Naive B cell (primary cell): ENCODE data around the gene BDH1. TPM values are rescaled to one million over a fixed set of nuclear protein-coding genes. Genes with fewer than 3 reads are reported as not detected.

ENCODE experiments used
- ATAC-seq, 2 donors: fragments of 150-1000 bp; cut with Tn5 transposase; 2 replicates each; pipeline ENCODE4 v1.10.0; 2021; ENCODE audit warnings: low read depth in 2 of 2, mild to moderate bottlenecking in 2 of 2, moderate library complexity in 2 of 2
- DNase-seq: peaks from one replicate; pipeline ENCODE4 v3.0.0; 2022
- H3K27ac Mint-ChIP-seq, 6 donors: one replicate each; pipeline ENCODE4 v1.8.0; 2020 to 2022; ENCODE audit warnings: mild to moderate bottlenecking in 6 of 6, mixed read lengths in 6 of 6, moderate library complexity in 5 of 6, inconsistent platforms in 2 of 6
- H3K27me3 Mint-ChIP-seq, 3 donors: one replicate each; pipeline ENCODE4 v1.8.0; 2021 to 2022; ENCODE audit warnings: mixed read lengths in 3 of 3, mild to moderate bottlenecking in 1 of 3
- H3K36me3 Mint-ChIP-seq, 2 donors: one replicate each; pipeline ENCODE4 v1.8.0; 2020 to 2022; ENCODE audit warnings: mixed read lengths in 2 of 2, inconsistent platforms in 1 of 2, mild to moderate bottlenecking in 1 of 2
- H3K4me1 Mint-ChIP-seq, 3 donors: one replicate each; pipeline ENCODE4 v1.8.0; 2020 to 2022; ENCODE audit warnings: mixed read lengths in 3 of 3, inconsistent platforms in 1 of 3, mild to moderate bottlenecking in 1 of 3, moderate library complexity in 1 of 3
- H3K4me3 Mint-ChIP-seq, 8 donors: one replicate each; pipeline ENCODE4 v1.8.0; 2020 to 2022; ENCODE audit warnings: mild to moderate bottlenecking in 8 of 8, mixed read lengths in 8 of 8, moderate library complexity in 8 of 8, inconsistent platforms in 2 of 8
- H3K9me3 Mint-ChIP-seq, 7 donors: one replicate each; pipeline ENCODE4 v1.8.0; 2020 to 2022; ENCODE audit warnings: mixed read lengths in 7 of 7, mild to moderate bottlenecking in 5 of 7, inconsistent platforms in 2 of 7, moderate library complexity in 1 of 7
- polyA plus RNA-seq, 6 donors: library from polyadenylated mRNA; unstranded; fragments of 300-500 nt; fragmentation: Illumina TruSeq; gene quantifications; one replicate each; pipeline ENCODE4 v1.2.3, GENCODE V29; 2021; ENCODE audit warnings: low read depth in 6 of 6

BDH1 gene
- polyA plus RNA-seq, 6 donors from 2014 or later, result 13.9 to 25.1 (median 20.3) TPM

DNA sequence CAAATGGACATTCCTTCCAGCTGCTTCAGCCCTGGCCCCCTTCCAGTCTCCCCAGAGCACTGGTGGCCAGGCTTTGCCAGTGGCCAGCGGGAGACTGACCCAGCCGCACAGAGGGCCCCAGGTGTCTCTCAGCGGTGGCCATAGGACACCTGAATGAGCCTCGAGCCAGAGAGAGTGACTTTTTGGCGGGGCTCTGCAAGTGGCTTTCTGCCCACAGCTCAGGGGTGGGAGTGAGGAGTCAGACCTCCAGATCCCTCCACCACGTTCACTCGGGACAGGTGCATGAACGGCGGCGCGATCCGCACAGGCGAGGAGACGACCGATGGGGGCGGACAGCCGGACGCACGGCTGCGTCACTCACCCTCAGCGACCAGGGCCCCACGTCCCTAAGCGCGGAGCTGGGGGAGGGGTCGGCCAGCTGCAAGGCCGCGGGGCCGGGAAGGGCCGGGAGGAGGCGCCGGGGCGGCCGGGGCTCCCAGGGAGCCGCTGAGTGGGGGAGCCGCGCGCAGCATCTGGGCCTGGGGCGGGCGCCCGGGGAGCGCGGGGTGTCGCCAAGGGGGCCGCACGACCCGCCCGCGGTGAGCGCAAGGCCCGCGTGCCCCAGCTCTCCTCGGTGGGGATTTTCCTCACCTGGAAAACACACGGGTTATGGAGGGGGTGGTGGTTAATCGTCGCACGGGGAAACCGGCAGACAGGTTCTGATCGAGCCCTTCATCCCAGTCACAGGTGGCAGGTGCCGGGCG is 57.1 kb downstream of the BDH1 start:
- no peaks in the 10 kb centered on the region for H3K36me3 Mint-ChIP-seq
- peak overlapping the region in 1 of 6 donors; percentile 72 for H3K27ac Mint-ChIP-seq
- ATAC-seq, result no peak
- peaks cover 0 to 10% (median 3%) of the 10 kb centered on the region in 3 donors for H3K4me1 Mint-ChIP-seq
- H3K4me3 Mint-ChIP-seq, result no peak overlapping the region
- no peak for DNase-seq
- peaks cover 0 to 10% (median 0%) of the 10 kb centered on the region in 3 donors for H3K27me3 Mint-ChIP-seq
- peaks cover 0 to 4% (median 0%) of the 10 kb centered on the region in 7 donors for H3K9me3 Mint-ChIP-seq

DNA sequence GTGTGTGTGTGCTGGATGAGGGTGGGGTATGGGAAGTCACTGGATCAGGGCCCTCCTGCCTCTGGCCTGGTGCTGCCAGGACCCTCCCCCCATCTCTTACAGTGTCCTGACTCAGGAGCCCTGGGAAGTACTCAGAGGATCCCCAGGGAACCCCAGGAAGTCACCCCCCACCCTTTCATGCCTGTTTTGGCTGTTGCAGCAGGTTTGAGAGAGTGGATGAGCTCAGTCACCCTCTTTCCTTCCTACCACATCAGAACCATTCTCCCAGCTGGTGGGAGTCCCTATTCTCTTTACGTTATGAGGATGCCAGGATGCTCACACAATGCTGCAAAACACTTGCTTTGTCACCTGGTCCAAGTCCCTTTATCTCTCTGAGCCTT is 59.0 kb downstream of the BDH1 start:
- DNase-seq, result no peak
- no peak for ATAC-seq
- no peak overlapping the region for H3K27ac Mint-ChIP-seq
- H3K9me3 Mint-ChIP-seq, result peaks cover 0 to 4% (median 0%) of the 10 kb centered on the region in 7 donors
- H3K27me3 Mint-ChIP-seq, result peaks cover 9 to 15% (median 10%) of the 10 kb centered on the region in 3 donors
- H3K4me1 Mint-ChIP-seq, result peaks cover 0 to 10% (median 0%) of the 10 kb centered on the region in 3 donors
- no peaks in the 10 kb centered on the region for H3K36me3 Mint-ChIP-seq
- no peak overlapping the region for H3K4me3 Mint-ChIP-seq

DNA sequence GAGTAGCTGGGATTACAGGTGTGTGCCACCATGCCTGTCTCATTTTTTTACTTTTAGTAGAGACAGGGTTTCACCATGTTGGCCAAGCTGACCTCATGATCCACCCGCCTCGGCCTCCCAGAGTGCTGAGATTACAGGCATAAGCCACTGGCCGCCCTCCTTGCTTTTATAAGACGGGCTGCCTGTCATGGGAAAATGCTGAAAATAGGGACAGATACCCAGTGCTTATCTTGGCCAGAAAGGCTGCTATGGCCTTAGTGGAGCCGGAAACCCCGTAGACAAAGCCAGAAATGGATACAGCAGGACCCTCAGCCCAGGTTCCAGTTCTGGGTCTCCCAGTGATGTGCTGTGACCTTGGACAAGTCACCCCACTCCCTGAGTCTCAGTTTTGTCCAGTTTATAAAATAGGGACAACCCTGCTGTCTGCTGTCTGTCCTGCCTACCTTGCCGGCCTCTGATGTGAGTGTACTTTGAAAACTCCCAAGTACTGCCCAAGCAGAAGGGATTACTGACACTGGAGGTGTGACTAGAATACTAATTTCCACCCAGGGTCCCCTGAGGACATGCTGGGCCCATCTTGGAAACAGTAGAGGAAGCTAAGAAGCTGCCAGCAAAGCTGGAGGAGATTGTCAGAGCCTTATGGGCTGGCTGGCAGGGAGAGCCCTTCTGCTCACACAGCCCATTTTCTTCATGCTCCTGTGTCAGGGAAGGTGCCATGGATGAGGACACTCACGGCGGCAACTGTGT is 59.6 kb downstream of the BDH1 start:
- peaks cover 0 to 4% (median 0%) of the 10 kb centered on the region in 7 donors for H3K9me3 Mint-ChIP-seq
- no peak overlapping the region for H3K4me3 Mint-ChIP-seq
- H3K27me3 Mint-ChIP-seq, result peaks cover 10 to 15% (median 11%) of the 10 kb centered on the region in 3 donors
- no peak for DNase-seq
- H3K36me3 Mint-ChIP-seq, result no peaks in the 10 kb centered on the region
- no peak overlapping the region for H3K27ac Mint-ChIP-seq
- ATAC-seq, result no peak
- peaks cover 0 to 10% (median 0%) of the 10 kb centered on the region in 3 donors for H3K4me1 Mint-ChIP-seq

DNA sequence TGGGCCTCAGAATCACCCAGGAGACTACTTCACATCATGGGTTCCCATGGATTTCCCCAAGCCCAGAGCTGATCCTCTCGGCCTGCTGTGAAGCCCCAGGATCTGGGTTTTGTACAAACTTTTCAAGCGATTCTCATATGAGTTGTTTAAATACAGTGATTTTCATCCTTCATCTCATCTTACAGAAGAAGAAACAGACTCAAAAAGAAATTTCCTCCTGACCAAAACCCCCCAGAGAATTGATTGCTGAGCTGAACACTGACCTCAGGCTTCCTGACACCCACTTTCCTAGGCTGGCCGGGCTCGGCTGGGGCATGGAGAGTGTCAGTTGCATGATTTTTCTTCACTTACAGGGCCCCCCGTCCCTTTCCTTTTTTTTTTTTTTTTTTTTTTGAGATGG is 60.3 kb downstream of the BDH1 start:
- Mint-ChIP-seq H3K36me3 (no peaks in the 10 kb centered on the region), H3K9me3 (peaks cover 0 to 4% (median 0%) of the 10 kb centered on the region in 7 donors), H3K4me1 (peaks cover 0 to 10% (median 0%) of the 10 kb centered on the region in 3 donors), H3K4me3 (no peak overlapping the region), H3K27ac (no peak overlapping the region), H3K27me3 (peaks cover 10 to 15% (median 11%) of the 10 kb centered on the region in 3 donors)
- DNase-seq (no peak), ATAC-seq (no peak)

DNA sequence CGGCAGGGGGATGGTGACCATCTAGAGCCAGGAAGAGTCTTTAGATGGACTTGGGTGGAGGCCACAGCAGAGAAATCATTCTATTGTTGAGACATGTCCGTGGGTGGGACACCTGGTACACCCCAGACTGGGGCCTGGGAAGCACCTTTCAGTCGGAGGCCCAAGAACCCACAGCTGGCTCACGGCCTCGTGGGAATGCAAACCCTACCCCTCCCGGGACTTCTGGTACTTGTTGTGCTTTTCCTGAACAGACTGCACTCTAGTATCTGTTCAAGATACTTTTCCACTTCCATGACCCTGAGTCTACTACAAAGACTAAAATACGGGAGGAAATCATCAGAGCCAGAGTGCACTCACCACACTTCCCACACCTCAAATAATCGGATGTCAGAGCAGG is 60.7 kb downstream of the BDH1 start:
- no peaks in the 10 kb centered on the region for H3K36me3 Mint-ChIP-seq
- peaks cover 0 to 4% (median 0%) of the 10 kb centered on the region in 7 donors for H3K9me3 Mint-ChIP-seq
- peaks cover 0 to 10% (median 0%) of the 10 kb centered on the region in 3 donors for H3K4me1 Mint-ChIP-seq
- H3K4me3 Mint-ChIP-seq, result no peak overlapping the region
- H3K27me3 Mint-ChIP-seq, result peaks cover 10 to 15% (median 11%) of the 10 kb centered on the region in 3 donors
- DNase-seq (no peak), ATAC-seq (no peak)
- peak overlapping the region in 1 of 6 donors; percentile 32 for H3K27ac Mint-ChIP-seq

DNA sequence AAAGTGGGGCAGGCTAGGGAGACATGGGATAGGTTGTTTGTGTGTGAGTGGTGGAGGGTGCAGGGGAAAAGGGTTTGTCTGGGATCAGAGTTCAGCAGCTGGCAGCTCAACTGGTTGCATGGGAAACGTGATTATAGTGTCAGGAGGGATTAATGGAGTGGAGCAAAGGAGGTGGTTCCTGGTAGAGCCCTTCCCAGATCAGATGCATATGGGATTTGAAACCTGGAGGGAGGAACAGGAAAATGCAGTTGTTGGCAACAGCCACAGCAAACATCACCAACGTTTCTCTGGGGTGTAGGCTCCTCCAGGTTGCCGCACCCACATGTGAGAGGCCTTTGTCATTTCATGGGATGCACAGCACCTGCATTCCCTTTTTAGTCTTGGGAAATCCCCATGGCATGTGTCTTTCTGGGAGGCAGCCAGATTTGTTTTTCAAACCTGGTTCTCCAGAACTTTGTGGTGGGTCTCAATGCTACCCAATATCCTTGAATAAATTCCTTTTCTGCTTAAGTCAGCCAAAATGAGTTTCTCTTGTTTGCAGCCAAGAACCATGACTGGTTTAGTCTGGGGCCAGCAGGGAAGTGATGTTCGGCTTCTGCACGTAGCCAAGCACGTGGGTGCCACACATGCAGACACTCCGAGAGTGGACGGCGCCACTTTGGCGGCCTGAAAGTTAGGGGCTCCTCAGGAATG is 61.3 kb downstream of the BDH1 start:
- Mint-ChIP-seq H3K4me3 (no peak overlapping the region), H3K9me3 (peaks cover 0 to 4% (median 0%) of the 10 kb centered on the region in 7 donors), H3K4me1 (peaks cover 0 to 10% (median 0%) of the 10 kb centered on the region in 3 donors), H3K27ac (no peak overlapping the region), H3K36me3 (no peaks in the 10 kb centered on the region), H3K27me3 (peaks cover 10 to 15% (median 11%) of the 10 kb centered on the region in 3 donors)
- ATAC-seq (no peak), DNase-seq (no peak)

DNA sequence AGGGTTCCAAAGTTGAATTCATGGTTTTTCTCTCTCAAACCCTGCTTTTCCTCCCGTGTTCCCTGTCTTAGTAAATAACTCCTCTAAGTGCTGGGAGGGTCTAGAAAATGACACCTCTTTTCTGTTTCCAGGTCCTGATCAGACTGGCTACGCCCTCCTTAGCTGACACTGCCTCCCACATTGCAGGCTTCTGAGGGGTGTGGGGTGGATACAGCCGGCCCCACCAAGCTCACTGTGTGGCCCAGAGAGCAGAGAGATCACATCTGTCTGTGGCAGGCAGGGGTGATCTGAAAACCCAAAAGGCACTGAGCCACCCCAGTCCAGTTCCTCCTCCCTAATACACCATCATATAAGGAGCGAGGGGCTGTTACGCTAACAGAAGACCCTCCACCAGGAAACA is 62.7 kb downstream of the BDH1 start:
- no peaks in the 10 kb centered on the region for H3K36me3 Mint-ChIP-seq
- no peak overlapping the region for H3K4me3 Mint-ChIP-seq
- H3K4me1 Mint-ChIP-seq, result peaks cover 0 to 10% (median 0%) of the 10 kb centered on the region in 3 donors
- peaks cover 0 to 1% (median 0%) of the 10 kb centered on the region in 7 donors for H3K9me3 Mint-ChIP-seq
- peaks cover 10 to 15% (median 11%) of the 10 kb centered on the region in 3 donors for H3K27me3 Mint-ChIP-seq
- peak overlapping the region in 1 of 6 donors; percentile 3 for H3K27ac Mint-ChIP-seq
- ATAC-seq (no peak), DNase-seq (no peak)

DNA sequence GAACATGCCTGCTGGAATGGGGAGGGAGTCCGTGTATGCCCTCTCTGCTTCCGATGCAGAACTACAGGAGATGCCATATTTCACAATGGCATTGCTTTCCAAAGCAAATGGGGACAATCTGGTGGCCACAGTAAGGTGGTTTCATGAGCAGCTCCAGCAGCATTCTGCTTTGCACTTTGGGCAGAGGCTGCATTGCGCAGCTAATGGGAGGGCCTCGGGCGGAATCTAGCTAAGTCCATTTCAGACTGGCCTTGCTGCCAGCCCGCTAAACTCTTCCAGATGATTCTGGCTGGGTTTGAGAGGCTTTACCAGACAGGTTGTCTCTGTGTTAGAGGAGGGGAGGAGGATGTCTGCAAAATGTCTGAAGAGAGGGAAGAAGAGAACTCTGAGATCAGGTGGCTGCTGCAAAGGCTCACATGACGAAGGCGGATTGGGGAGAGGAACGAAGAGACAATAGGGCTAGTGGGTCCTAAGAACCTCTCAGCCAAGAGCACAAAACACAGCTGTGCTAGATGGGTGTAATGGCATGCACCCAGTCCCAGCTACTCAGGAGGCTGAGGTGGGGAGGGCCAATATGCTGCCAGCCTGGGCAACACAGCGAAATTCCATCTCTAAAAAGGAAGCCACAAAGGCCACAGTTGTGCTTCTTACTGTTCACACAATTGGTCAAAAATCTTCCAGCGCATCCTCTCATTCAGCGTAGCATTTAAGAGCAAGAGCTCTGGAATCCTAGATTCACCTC is 63.7 kb downstream of the BDH1 start:
- DNase-seq, result no peak

DNA sequence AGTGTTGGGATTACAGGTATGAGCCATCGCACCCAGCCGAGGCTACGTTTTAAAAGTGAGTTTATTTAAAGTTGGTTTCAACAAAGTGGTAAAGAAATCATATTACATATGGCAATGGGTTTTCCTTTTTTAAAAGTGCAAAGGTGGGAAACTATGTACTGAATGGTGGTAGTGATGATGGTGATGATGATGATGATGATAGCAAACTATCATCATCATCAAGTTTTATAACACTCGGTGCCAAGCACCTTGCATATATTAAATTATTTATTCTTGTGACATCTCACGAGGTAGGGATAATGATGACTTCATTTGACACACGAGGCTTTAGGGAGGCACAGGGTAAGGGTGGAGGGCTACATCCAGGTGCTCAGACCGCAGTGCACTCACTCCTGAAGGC is 64.3 kb downstream of the BDH1 start:
- Mint-ChIP-seq H3K36me3 (no peaks in the 10 kb centered on the region), H3K4me3 (no peak overlapping the region), H3K9me3 (no peaks in the 10 kb centered on the region), H3K27me3 (peaks cover 14 to 26% (median 21%) of the 10 kb centered on the region in 3 donors), H3K4me1 (peaks cover 0 to 10% (median 0%) of the 10 kb centered on the region in 3 donors), H3K27ac (no peak overlapping the region)
- no peak for ATAC-seq
- no peak for DNase-seq

More for the DNA sequence above, 63.7 kb downstream of the BDH1 start:
- H3K27me3 Mint-ChIP-seq, result peaks cover 14 to 20% (median 16%) of the 10 kb centered on the region in 3 donors
- no peak for ATAC-seq
- H3K27ac Mint-ChIP-seq, result peak overlapping the region in 2 of 6 donors; percentile 48 to 74
- peaks cover 0 to 10% (median 0%) of the 10 kb centered on the region in 3 donors for H3K4me1 Mint-ChIP-seq
- H3K4me3 Mint-ChIP-seq, result peak overlapping the region in 1 of 8 donors; percentile 9
- H3K36me3 Mint-ChIP-seq, result no peaks in the 10 kb centered on the region
- no peaks in the 10 kb centered on the region for H3K9me3 Mint-ChIP-seq

DNA sequence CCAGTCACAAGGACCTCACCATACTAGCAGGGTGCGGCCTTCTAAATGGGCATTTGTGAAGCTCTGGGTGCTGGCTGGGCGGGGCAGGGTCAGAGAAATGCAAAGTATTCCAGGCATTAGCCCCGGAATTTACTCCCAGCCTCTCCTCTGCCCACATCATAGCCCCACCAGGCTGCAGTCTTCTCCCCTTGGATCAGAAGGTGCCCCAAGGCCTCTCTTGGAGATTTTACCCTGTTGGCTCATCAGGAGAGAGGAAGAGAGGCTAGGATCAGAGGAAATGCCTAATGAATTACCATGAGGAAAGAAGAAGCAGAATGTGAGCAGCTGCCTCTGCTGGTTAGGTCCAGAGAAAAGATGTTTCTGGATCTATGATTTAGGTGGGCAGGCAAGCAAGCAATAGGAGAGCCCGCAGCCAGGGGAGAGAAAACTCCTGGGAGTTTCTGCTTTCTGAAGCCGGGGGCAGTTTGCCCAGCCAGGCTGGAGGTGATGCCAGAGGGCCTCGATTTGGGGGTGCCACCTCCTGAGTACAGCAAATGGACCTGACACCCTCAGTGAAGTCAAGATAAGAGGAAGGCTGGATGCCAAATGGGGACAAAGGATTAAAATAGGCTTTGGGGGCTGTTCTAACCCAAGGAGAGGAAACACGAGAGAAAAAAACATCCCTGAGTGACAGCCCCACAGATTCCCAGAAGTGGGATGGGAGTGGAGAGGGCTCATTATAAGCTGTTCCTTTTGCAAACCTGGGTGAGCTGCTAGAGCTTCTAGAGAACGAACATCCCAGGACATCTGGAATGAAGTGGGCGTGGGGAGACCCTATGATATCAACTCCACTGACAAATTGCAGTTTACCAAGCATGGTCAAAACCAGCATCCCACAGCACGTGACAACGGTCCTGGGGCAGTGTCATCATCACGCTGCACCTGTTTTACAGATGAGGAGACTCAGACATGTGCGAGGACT is 65.4 kb downstream of the BDH1 start:
- Mint-ChIP-seq H3K27ac (no peak overlapping the region), H3K36me3 (no peaks in the 10 kb centered on the region), H3K27me3 (peaks cover 14 to 31% (median 21%) of the 10 kb centered on the region in 3 donors), H3K9me3 (no peaks in the 10 kb centered on the region), H3K4me3 (no peak overlapping the region), H3K4me1 (peaks cover 0 to 5% (median 0%) of the 10 kb centered on the region in 3 donors)
- ATAC-seq, result no peak
- DNase-seq, result no peak

DNA sequence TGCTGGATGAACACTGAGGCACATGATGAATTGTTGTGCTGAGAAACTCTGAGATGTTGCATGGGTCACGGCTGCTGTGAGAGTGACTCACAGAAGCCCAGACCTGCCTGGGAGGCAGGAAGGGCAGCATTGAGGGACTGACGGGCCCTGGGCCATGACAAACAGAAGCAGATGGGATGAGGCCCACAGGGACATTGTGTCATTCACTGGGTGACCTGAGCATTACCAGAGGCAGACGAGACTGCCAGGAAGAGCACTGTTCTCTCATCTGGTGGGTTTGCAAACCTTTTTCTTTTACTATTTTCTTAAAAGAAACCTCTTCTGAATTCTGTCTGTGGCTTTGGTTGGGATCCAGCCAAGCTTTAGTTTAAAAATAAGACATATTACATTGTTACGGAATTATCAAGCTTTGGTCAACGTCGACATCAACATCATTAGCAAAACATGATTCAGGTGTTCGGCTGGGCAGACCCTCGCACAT is 67.8 kb downstream of the BDH1 start:
- Mint-ChIP-seq H3K4me3 (no peak overlapping the region), H3K27ac (no peak overlapping the region), H3K4me1 (no peaks in the 10 kb centered on the region), H3K9me3 (no peaks in the 10 kb centered on the region), H3K36me3 (no peaks in the 10 kb centered on the region), H3K27me3 (peaks cover 10 to 32% (median 17%) of the 10 kb centered on the region in 3 donors)
- ATAC-seq (no peak), DNase-seq (no peak)

DNA sequence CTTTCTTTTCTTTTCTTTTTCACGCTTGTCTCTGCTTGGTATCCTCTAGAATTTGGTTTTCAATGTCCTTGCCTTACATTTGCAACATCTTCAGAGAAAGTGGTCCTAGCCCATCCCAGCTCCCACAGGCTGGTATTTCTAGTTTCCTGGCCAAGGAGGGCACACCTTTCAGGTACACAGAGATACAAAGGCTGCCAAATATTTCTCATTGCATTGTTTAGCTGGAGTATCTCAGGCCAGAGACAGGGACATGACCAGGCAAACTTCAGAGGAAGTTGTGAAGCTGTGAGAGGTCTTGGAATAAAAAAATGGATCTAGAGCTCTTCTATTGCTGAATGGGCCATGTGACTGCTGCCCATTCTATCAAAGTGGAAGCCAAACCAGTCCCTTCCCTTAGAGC is 68.9 kb downstream of the BDH1 start:
- no peak overlapping the region for H3K4me3 Mint-ChIP-seq
- H3K27me3 Mint-ChIP-seq, result peaks cover 10 to 32% (median 12%) of the 10 kb centered on the region in 3 donors
- no peaks in the 10 kb centered on the region for H3K36me3 Mint-ChIP-seq
- no peaks in the 10 kb centered on the region for H3K9me3 Mint-ChIP-seq
- peak overlapping the region in 1 of 6 donors; percentile 51 for H3K27ac Mint-ChIP-seq
- DNase-seq (no peak), ATAC-seq (no peak)
- H3K4me1 Mint-ChIP-seq, result no peaks in the 10 kb centered on the region
